DOHH2 (cell line): Measurements from ENCODE around the gene TTLL10.

Source experiments
- EZH2phosphoT487 ChIP-seq: fragments of 200-600 bp; sonication (generic); IDR thresholded peaks from 2 replicates; pipeline ENCODE4 v1.6.1; 2017; ENCODE audit warnings: borderline replicate concordance, mild to moderate bottlenecking, antibody characterized with exemption, low read length, moderate library complexity, mixed read lengths
- TF ChIP-seq, protein P1 (sequence below): fragments of 200-600 bp; sonication (generic); IDR thresholded peaks from one replicate; pipeline ENCODE4 v1.5.1; 2014; ENCODE audit warnings: antibody characterized with exemption, mild to moderate bottlenecking, low read depth, low read length; ENCODE audit not compliant: poor library complexity, severe bottlenecking

DNA sequence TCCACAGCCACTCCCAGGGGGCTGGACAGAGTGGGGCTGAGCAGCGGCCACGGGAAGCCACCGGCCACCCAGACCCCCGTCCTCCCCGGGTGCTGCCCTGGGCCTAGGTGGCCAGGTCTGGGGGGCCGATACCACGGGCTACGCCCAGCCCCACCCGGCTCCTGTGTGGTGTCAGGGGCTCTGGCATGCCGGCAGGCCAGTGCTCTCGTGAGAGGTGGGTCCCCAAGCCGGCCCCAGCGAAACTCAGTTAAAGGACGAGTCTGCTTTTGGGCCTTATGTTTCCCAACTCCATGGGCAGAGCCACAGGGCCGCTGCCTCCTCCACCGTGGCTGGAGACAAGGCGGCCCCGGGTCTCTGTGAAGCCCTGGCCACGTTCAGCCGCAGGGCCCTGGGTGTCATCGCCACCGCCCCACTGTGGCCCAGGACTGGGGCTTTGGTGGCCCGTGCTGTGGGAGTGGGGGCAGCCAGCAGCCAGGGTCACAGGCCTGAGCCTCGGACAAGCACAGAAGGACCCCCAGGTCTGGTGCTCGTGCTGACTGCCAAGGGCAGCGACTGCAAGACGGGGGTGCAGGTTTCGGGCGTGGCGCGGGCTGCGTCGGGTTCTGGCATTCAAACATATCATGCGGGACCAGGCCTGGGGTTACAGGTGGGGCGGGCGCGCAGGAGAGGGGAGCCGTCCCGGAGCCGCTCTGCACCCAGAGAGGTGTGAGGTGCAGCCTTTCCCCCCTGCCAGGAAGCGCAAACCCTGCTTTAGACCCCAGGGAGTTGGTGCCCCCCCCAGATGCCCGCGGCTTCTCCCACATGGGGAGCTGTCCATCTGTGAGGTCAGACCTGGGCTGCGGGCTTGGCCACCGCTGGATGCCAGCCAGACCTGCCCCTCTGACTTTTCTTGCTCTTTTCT lies 45.9 kb upstream of the TTLL10 start:
- TF ChIP-seq, protein P1, sequence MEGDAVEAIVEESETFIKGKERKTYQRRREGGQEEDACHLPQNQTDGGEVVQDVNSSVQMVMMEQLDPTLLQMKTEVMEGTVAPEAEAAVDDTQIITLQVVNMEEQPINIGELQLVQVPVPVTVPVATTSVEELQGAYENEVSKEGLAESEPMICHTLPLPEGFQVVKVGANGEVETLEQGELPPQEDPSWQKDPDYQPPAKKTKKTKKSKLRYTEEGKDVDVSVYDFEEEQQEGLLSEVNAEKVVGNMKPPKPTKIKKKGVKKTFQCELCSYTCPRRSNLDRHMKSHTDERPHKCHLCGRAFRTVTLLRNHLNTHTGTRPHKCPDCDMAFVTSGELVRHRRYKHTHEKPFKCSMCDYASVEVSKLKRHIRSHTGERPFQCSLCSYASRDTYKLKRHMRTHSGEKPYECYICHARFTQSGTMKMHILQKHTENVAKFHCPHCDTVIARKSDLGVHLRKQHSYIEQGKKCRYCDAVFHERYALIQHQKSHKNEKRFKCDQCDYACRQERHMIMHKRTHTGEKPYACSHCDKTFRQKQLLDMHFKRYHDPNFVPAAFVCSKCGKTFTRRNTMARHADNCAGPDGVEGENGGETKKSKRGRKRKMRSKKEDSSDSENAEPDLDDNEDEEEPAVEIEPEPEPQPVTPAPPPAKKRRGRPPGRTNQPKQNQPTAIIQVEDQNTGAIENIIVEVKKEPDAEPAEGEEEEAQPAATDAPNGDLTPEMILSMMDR: no peak
- no peak for TF ChIP-seq EZH2phosphoT487
